Fibroblast of villous mesenchyme (primary cell): ENCODE results near the gene DKK1. TPM values are rescaled to one million over a fixed set of nuclear protein-coding genes. Genes with fewer than 3 reads are reported as not detected.

Source experiments
- DNase-seq: peaks from one replicate; pipeline ENCODE4 v3.0.0-alpha.2; 2010; ENCODE audit warnings: low read depth
- H3K4me3 ChIP-seq: 2 replicates; pipeline ENCODE4 v1.5.1; 2011; ENCODE audit warnings: low read depth, mild to moderate bottlenecking, low read length
- CTCF ChIP-seq: IDR thresholded peaks from 2 replicates; pipeline ENCODE4 v1.5.1; 2012; ENCODE audit warnings: low read depth, mild to moderate bottlenecking, low read length; ENCODE audit not compliant: insufficient read depth
- total RNA-seq: library from RNA; depleted of rRNA; stranded (reverse); fragments of >200 nt; gene quantifications from 2 replicates; pipeline ENCODE4 v1.2.3, GENCODE V29; 2012

Gene DKK1
- total RNA-seq, 1 donor, result 138 TPM

- peak overlapping the region; percentile 92 for H3K4me3 ChIP-seq
- no peak for TF ChIP-seq CTCF
- peak; percentile 6 for DNase-seq
Observed at GRCh38 chr10:52316500-52316899, 2.4 kb downstream of the DKK1 start.

- peak; percentile 48 for DNase-seq
- peak overlapping the region; percentile 36 for H3K4me3 ChIP-seq
- TF ChIP-seq CTCF, result no peak
Observed at GRCh38 chr10:52318136-52318701, 4.1 kb downstream of the DKK1 start.

- no peak overlapping the region for H3K4me3 ChIP-seq
- peak; percentile 94 for DNase-seq
- TF ChIP-seq CTCF, result no peak
Observed at GRCh38 chr10:52318822-52319464, 4.9 kb downstream of the DKK1 start.

- H3K4me3 ChIP-seq, result no peak overlapping the region
- peak; percentile 21 for DNase-seq
- TF ChIP-seq CTCF, result no peak
Observed at GRCh38 chr10:52319926-52320325, 5.8 kb downstream of the DKK1 start.

GRCh38 chr10:52322323-52322722 lies 8.2 kb downstream of the DKK1 start:
- TF ChIP-seq CTCF, result no peak

GRCh38 chr10:52322936-52323335 lies 8.9 kb downstream of the DKK1 start:
- H3K4me3 ChIP-seq, result no peak overlapping the region
- no peak for TF ChIP-seq CTCF
- no peak for DNase-seq

More at GRCh38 chr10:52322323-52322722, 8.2 kb downstream of the DKK1 start:
- no peak overlapping the region for H3K4me3 ChIP-seq
- DNase-seq, result no peak
